ENCODE results near the gene GASK1A.

DNA sequence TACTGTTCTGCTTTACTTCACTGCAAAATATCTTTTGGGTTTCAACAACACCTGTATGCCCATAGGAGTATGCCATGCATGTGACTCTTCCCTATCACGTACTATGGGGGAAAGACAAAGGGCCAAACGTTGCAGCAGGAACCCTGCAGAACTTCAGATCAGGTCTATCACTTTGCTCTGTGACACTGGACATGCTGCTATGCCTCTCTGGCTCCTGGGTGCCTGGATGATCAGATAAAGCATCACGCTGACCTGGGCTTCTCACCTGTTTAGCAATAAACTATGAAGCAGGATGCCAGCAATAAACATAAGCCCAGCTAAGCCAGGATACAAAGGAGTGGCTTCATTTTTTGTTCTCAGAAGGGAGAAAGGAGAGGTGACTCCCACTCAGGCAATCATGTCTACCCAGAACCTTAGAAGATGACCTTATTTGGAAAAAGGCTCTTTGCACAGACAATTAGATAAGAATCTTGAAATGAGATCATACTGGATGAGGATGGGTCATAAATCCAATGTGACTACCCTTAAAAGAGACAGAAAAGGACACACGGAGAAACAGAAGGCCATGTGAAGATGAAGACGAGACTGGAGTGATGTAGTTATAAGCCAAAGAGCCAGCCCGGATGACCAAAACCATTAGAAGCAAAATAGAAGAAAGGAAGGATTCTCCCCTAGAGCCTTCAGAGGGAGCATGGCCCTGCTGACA lies 107.5 kb downstream of the GASK1A start:
- TF ChIP-seq, protein P1, sequence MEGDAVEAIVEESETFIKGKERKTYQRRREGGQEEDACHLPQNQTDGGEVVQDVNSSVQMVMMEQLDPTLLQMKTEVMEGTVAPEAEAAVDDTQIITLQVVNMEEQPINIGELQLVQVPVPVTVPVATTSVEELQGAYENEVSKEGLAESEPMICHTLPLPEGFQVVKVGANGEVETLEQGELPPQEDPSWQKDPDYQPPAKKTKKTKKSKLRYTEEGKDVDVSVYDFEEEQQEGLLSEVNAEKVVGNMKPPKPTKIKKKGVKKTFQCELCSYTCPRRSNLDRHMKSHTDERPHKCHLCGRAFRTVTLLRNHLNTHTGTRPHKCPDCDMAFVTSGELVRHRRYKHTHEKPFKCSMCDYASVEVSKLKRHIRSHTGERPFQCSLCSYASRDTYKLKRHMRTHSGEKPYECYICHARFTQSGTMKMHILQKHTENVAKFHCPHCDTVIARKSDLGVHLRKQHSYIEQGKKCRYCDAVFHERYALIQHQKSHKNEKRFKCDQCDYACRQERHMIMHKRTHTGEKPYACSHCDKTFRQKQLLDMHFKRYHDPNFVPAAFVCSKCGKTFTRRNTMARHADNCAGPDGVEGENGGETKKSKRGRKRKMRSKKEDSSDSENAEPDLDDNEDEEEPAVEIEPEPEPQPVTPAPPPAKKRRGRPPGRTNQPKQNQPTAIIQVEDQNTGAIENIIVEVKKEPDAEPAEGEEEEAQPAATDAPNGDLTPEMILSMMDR (IDR thresholded peaks at IDR 0.05), result no peak
- TF ChIP-seq POLR2A (IDR thresholded peaks at IDR 0.05), result no peak

Measured in body of pancreas (tissue), 4 donors.